WERI-Rb-1 (cell line): ENCODE data around the gene CHDH.

ENCODE experiments used
- DNase-seq: peaks from one replicate; pipeline ENCODE4 v3.0.0-alpha.2; 2020
- H3K27ac ChIP-seq: fragments of 250-450 bp; sonication (Bioruptor Pico); 2 replicates; pipeline ENCODE4 v1.5.1; 2020; ENCODE audit warnings: mild to moderate bottlenecking, moderate library complexity
- H3K27me3 ChIP-seq: fragments of 250-450 bp; sonication (Bioruptor Pico); 2 replicates; pipeline ENCODE4 v1.5.1; 2021; ENCODE audit warnings: mild to moderate bottlenecking, low read depth, moderate library complexity; ENCODE audit not compliant: insufficient read depth, severe bottlenecking
- H3K36me3 ChIP-seq: fragments of 250-450 bp; sonication (Bioruptor Pico); 2 replicates; pipeline ENCODE4 v1.5.1; 2020; ENCODE audit warnings: mild to moderate bottlenecking, moderate library complexity
- H3K4me3 ChIP-seq: 2 replicates; pipeline ENCODE4 v1.5.1; 2011; ENCODE audit warnings: low read depth, mild to moderate bottlenecking, control low read depth, low read length
- H3K9me3 ChIP-seq: fragments of 250-450 bp; sonication (Bioruptor Pico); 2 replicates; pipeline ENCODE4 v1.5.1; 2021; ENCODE audit warnings: mild to moderate bottlenecking, moderate library complexity; ENCODE audit not compliant: severe bottlenecking
- TF ChIP-seq, protein P1 (sequence below): IDR thresholded peaks from 2 replicates; pipeline ENCODE4 v1.5.1; 2011; ENCODE audit warnings: low read depth, mild to moderate bottlenecking, control low read depth, inconsistent platforms, low read length

The CHDH gene

DNA sequence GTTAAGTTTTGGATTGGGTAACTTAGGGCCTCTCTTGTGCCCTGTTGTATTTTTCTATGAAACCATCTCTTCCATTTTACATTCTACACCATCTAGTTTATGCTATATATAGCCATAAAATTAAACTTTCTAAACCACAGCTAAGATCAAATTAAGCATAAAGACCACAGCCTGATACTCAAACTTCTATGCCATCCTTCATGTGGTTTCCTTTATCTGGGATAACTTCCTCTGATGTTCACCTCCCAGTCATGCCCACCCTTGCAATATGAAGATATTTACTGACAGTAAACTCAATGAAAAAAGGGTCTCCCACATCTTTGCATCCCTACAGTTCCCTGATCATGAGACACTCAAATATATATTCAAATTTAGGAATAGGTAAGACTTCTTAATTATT, 41.2 kb upstream of the CHDH start:
- no peak overlapping the region for H3K4me3 ChIP-seq
- H3K9me3 ChIP-seq = no peaks in the 10 kb centered on the region
- no peak for DNase-seq
- TF ChIP-seq, protein P1, sequence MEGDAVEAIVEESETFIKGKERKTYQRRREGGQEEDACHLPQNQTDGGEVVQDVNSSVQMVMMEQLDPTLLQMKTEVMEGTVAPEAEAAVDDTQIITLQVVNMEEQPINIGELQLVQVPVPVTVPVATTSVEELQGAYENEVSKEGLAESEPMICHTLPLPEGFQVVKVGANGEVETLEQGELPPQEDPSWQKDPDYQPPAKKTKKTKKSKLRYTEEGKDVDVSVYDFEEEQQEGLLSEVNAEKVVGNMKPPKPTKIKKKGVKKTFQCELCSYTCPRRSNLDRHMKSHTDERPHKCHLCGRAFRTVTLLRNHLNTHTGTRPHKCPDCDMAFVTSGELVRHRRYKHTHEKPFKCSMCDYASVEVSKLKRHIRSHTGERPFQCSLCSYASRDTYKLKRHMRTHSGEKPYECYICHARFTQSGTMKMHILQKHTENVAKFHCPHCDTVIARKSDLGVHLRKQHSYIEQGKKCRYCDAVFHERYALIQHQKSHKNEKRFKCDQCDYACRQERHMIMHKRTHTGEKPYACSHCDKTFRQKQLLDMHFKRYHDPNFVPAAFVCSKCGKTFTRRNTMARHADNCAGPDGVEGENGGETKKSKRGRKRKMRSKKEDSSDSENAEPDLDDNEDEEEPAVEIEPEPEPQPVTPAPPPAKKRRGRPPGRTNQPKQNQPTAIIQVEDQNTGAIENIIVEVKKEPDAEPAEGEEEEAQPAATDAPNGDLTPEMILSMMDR = no peak
- peaks cover 57% of the 10 kb centered on the region for H3K36me3 ChIP-seq
- H3K27ac ChIP-seq = no peak overlapping the region
- H3K27me3 ChIP-seq = no peaks in the 10 kb centered on the region

DNA sequence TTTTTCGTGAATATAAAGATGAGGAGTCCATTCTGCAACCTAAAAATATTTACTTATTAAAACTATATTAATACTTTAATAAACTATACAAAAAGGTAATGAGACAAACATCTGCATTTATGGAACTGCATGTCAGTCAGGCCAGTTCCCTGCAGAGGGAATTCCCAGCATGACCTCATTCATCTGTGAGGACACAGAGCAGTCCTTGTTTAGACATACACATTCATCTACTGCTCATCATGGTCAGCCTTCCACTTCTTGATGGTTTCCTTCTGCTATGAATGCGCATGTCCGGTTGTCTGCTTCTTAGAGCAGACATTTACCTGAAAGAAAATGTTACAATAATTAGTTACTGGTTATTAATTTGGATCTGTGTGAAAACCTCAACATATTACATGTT, 39.0 kb upstream of the CHDH start:
- no peak overlapping the region for H3K27ac ChIP-seq
- no peak overlapping the region for H3K4me3 ChIP-seq
- no peaks in the 10 kb centered on the region for H3K27me3 ChIP-seq
- no peak for DNase-seq
- TF ChIP-seq, protein P1 = no peak
- H3K9me3 ChIP-seq = no peaks in the 10 kb centered on the region
- H3K36me3 ChIP-seq = peaks cover 55% of the 10 kb centered on the region

DNA sequence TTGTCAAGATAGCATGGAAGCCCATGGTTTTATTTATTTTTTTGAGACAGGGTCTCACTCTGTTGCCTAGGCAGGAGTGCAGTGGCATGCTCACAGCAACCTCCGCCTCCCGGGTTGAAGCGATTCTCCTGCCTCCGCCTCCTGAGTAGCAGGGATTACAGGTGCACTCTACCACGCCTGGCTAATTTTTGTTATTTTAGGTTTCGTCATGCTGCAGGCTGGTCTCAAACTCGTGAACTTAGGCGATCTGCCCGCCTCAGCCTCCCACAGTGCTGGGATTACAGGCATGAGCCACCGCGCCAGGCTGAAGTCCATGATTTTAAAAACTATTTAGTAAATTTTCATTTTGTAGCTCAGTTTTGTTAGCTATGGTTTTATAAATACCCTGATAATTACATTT, 38.4 kb upstream of the CHDH start:
- Histone ChIP-seq H3K9me3 (no peaks in the 10 kb centered on the region), H3K27me3 (no peaks in the 10 kb centered on the region), H3K4me3 (no peak overlapping the region), H3K36me3 (peaks cover 58% of the 10 kb centered on the region), H3K27ac (no peak overlapping the region)
- DNase-seq = no peak
- TF ChIP-seq, protein P1 = no peak

DNA sequence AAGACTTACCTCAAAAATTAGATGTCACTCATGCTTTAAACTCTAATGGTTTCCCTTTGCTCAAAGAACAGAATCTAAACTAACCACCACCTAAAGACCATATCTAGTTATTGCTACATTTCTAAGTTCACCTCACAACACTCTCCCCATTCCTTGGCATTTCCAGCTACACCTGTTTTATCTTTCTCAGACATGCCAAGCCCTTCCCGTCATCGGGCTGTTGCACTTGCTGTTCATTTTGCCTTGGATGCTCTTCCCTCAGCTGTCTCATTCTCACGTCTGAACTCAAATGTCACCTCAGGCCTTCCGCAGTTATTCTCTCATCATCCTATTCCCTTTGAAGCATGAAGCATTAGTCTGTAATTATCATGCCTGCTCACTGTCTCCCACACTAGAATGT, 36.8 kb upstream of the CHDH start:
- H3K27ac ChIP-seq = no peak overlapping the region
- DNase-seq = no peak
- no peaks in the 10 kb centered on the region for H3K27me3 ChIP-seq
- TF ChIP-seq, protein P1 = no peak
- peaks cover 63% of the 10 kb centered on the region for H3K36me3 ChIP-seq
- no peak overlapping the region for H3K4me3 ChIP-seq
- no peaks in the 10 kb centered on the region for H3K9me3 ChIP-seq

DNA sequence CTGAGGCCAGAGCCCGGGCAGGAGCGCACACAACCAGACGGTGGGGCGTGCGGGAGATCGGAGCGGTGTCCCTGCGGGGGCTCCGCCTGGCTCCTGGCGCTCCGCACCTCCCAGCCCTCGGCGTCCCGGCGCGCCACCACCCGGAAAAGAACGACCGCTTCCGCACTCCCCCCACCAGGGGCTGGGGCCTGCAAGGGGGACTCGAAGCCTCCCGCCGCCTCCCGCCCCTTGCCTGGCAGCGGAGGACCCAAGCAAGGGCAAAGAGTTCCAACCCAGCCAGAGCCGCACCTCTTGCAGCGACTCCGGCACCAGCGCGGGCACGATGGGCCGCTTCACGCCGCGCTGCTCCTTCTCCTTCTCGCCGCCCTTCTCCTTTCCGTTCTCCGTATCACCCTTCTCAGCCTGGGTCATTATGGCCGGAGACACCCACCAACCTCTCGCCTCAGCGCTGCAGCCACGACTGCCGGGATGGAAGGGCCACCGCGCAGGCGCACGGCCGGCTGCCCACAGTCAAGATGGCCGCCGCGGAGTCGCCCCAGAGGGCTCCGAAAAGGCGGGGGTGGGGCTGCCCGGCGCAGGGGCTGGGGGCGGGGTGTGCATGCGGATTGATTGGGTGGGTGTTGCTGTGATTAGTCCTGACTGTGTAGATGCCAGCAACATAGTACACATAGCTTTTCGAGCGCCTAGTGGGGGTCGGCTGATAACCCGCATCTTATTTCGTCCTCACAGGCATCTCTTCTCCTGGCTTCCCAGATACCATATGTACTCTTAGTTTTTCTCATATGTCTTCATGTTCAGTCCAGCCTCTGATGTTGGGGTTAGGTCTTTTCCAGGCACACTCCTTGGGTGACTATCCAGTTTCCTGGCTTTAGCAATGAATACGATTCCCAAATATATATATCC, 35.7 kb upstream of the CHDH start, which contains the start of gene ACTR8:
ACTR8 (minus strand) TSS at position 462 of the 903 bp plus-strand sequence; CDS start at position 411, 51 bp downstream.
- TF ChIP-seq, protein P1 = 0 out of 2 replicates have a peak, but pooled peaks have one; percentile 13
- Histone ChIP-seq H3K36me3 (peaks cover 65% of the 10 kb centered on the region), H3K27me3 (no peaks in the 10 kb centered on the region), H3K9me3 (no peaks in the 10 kb centered on the region), H3K27ac (peak within 1 kb of the TSS; percentile 92), H3K4me3 (peak within 1 kb of the TSS; percentile 47)
- DNase-seq = peak; percentile 93
